HFFc6 (cell line): Measurements from ENCODE around the gene GSDMA. TPM values are rescaled to one million over a fixed set of nuclear protein-coding genes. Genes with fewer than 3 reads are reported as not detected.

ENCODE experiments used
- DNase-seq: peaks from one replicate; pipeline ENCODE4 v3.0.0-alpha.2; 2018
- H3K27ac Mint-ChIP-seq: 2 replicates; pipeline ENCODE4 v1.8.0; 2020; ENCODE audit warnings: mild to moderate bottlenecking, mixed read lengths
- H3K27me3 Mint-ChIP-seq: 2 replicates; pipeline ENCODE4 v1.8.0; 2021; ENCODE audit warnings: mild to moderate bottlenecking, moderate library complexity, mixed read lengths; ENCODE audit not compliant: insufficient read depth
- H3K36me3 Mint-ChIP-seq: 2 replicates; pipeline ENCODE4 v1.8.0; 2021; ENCODE audit warnings: low read depth, mixed read lengths
- H3K4me1 Mint-ChIP-seq: 2 replicates; pipeline ENCODE4 v1.8.0; 2020; ENCODE audit warnings: low read depth, mixed read lengths
- H3K4me3 Mint-ChIP-seq: 2 replicates; pipeline ENCODE4 v1.8.0; 2020; ENCODE audit warnings: mild to moderate bottlenecking, moderate library complexity, mixed read lengths
- H3K9me3 Mint-ChIP-seq: 2 replicates; pipeline ENCODE4 v1.8.0; 2020; ENCODE audit warnings: mild to moderate bottlenecking, mixed read lengths
- CTCF ChIP-seq: fragments of 200-600 bp; sonication (generic); IDR thresholded peaks from 2 replicates; pipeline ENCODE4 v1.5.0; 2021; ENCODE audit warnings: antibody characterized with exemption, mild to moderate bottlenecking
- total RNA-seq, 6 experiments: library from RNA; stranded (reverse); fragmentation: NEBNext Ultra II Directional; extraction: Animal tissue kit (Norgen Biotek cat#: 25700); gene quantifications; 2 replicates in 1 of 6; 3 replicates in 5 of 6; pipeline ENCODE4 v1.2.3, GENCODE V29; 2021

Gene GSDMA
- total RNA-seq, 6 experiments from 2014 or later: 0.11 to 0.43 (median 0.36) TPM

GRCh38 chr17:39980351-39981206 is 17.8 kb downstream of the GSDMA start, which contains the start of gene PSMD3:
PSMD3 (plus strand) TSS chr17:39980807; CDS start chr17:39980971, 164 bp downstream.
- TF ChIP-seq CTCF: peak; percentile 83
- peak within 1 kb of the TSS; percentile 91 for H3K27ac Mint-ChIP-seq
- H3K27me3 Mint-ChIP-seq: no peaks in the 10 kb centered on the region; the same call in 1 of the 2 replicates
- H3K36me3 Mint-ChIP-seq: peaks cover 11% of the 10 kb centered on the region
- no peaks in the 10 kb centered on the region for H3K9me3 Mint-ChIP-seq
- H3K4me1 Mint-ChIP-seq: peaks cover 36% of the 10 kb centered on the region
- H3K4me3 Mint-ChIP-seq: peak within 1 kb of the TSS; percentile 98
- DNase-seq: peak; percentile 99

- Mint-ChIP-seq H3K27me3 (no peaks in the 10 kb centered on the region; the same call in 1 of the 2 replicates), H3K4me3 (peak overlapping the region; percentile 98), H3K9me3 (no peaks in the 10 kb centered on the region), H3K4me1 (peaks cover 36% of the 10 kb centered on the region), H3K36me3 (peaks cover 14% of the 10 kb centered on the region), H3K27ac (peak overlapping the region; percentile 91)
- DNase-seq: no peak
- TF ChIP-seq CTCF: no peak
These were observed 18.5 kb downstream of the GSDMA start for GRCh38 chr17:39981207-39981741.

- no peak for DNase-seq
- peak overlapping the region; percentile 98 for H3K4me3 Mint-ChIP-seq
- H3K36me3 Mint-ChIP-seq: peaks cover 18% of the 10 kb centered on the region
- H3K4me1 Mint-ChIP-seq: peaks cover 36% of the 10 kb centered on the region
- no peak for TF ChIP-seq CTCF
- H3K27ac Mint-ChIP-seq: peak overlapping the region; percentile 91
- no peaks in the 10 kb centered on the region for H3K9me3 Mint-ChIP-seq
- H3K27me3 Mint-ChIP-seq: no peaks in the 10 kb centered on the region; the same call in 1 of the 2 replicates
These were observed 19.1 kb downstream of the GSDMA start for GRCh38 chr17:39981766-39982375.

- TF ChIP-seq CTCF: no peak
- Mint-ChIP-seq H3K4me3 (no peak overlapping the region; the same call in 1 of the 2 replicates), H3K4me1 (no peaks in the 10 kb centered on the region; the same call in 1 of the 2 replicates), H3K9me3 (no peaks in the 10 kb centered on the region), H3K27me3 (no peaks in the 10 kb centered on the region; the same call in 1 of the 2 replicates), H3K36me3 (peaks cover 41% of the 10 kb centered on the region), H3K27ac (no peak overlapping the region)
- DNase-seq: no peak
These were observed 25.5 kb downstream of the GSDMA start for GRCh38 chr17:39988206-39988810.

- no peak for TF ChIP-seq CTCF
- DNase-seq: no peak
- Mint-ChIP-seq H3K36me3 (peaks cover 49% of the 10 kb centered on the region), H3K9me3 (no peaks in the 10 kb centered on the region), H3K4me1 (peaks cover 10% of the 10 kb centered on the region; the same call in 1 of the 2 replicates), H3K27me3 (no peaks in the 10 kb centered on the region; the same call in 1 of the 2 replicates), H3K4me3 (no peak overlapping the region), H3K27ac (no peak overlapping the region)
These were observed 31.6 kb downstream of the GSDMA start for GRCh38 chr17:39994448-39994847.
